GM18511 (cell line): Measurements from ENCODE around the gene ATP5PD.
"Not testable (repeated sequence)": the region's sequence is repeated elsewhere in the genome, so short reads cannot be mapped to it uniquely, and the experiment has no call there.

ENCODE experiments used
- ATAC-seq: cut with Tn5 transposase; IDR thresholded peaks from one replicate; pipeline ENCODE4 v1.9.1; 2021; ENCODE audit warnings: mild to moderate bottlenecking, moderate library complexity; ENCODE audit not compliant: unreplicated experiment

The ATP5PD gene

GRCh38 chr17:75025398-75025734, 21.4 kb downstream of the ATP5PD start:
- not testable (repeated sequence) for ATAC-seq

- ATAC-seq = no peak
Observed at GRCh38 chr17:75024686-75025397, 21.9 kb downstream of the ATP5PD start.

GRCh38 chr17:75020331-75021110, 26.2 kb downstream of the ATP5PD start:
- ATAC-seq = no peak

DNA sequence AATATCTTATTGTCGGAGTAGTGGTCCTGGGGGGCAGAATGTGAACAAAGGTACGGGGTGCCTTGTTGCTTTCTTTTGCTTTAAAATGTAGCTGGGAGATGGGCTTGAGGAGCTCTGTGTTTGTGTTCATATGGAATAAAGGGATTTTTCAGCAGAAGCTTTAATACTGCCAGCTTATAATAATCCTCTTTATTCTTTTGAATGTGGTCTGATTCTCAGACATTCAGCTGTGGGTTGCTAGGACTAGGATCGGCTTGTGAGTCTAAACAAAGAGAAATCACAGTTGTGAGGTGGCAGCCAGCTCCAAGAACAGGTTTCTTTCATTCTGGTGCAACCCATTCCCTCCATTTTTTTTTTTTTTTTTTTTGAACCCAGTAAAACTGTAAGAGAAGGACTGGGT, 27.1 kb downstream of the ATP5PD start:
- ATAC-seq = no peak

DNA sequence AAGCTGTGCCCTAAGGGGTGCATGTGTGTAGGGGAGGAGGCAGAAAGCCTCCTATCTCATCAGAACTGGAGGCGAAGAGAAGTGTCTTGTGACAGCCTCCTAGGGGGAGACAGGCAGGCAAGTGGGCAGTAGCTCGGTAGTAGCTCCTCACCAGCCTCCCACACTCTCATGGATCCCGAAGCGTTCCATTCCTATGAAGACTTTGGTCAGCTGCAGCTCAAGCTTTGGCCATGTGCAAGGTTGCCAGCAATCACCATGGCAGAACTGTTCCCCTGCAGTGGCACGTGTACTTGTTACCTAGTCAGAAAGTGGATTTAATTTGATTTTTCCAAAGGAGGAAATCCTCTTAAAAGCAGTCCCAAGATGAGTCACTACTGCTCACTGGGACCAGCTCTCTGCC, 27.6 kb downstream of the ATP5PD start:
- ATAC-seq = no peak

DNA sequence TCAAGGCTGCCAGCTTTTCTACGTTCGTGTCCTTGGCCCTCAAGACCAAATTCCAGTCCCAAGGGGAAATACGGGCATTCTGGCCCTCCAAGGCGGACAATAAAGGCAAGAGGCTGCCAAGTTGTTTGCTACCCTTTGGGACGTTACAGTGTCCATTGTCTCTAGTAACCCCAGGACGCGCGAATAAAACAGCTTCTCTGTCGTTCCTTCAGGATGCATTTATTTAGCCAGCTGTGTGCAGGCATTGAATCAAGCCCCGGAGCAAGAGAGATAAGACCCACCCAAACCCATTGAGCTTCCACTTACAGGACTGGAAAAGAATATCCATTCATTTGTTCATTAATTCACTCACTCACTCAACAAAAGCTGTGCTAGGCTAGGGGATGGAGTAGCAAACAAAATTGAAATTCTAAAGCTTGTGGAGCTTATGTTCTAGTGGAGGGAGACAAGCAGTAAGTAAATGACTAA, 33.6 kb downstream of the ATP5PD start:
- no peak for ATAC-seq

GRCh38 chr17:75012346-75013091, 34.2 kb downstream of the ATP5PD start, which contains the start of gene MRPL58:
MRPL58 (plus strand) TSS chr17:75012670; CDS start chr17:75012687, 17 bp downstream.
- peak; percentile 91 for ATAC-seq

GRCh38 chr17:75012096-75012345, 34.7 kb downstream of the ATP5PD start:
- ATAC-seq = no peak

GRCh38 chr17:75011401-75012095, 35.2 kb downstream of the ATP5PD start:
- ATAC-seq = no peak

GRCh38 chr17:75010683-75011400, 35.9 kb downstream of the ATP5PD start:
- ATAC-seq = no peak

GRCh38 chr17:75009139-75009724, 37.5 kb downstream of the ATP5PD start:
- no peak for ATAC-seq

DNA sequence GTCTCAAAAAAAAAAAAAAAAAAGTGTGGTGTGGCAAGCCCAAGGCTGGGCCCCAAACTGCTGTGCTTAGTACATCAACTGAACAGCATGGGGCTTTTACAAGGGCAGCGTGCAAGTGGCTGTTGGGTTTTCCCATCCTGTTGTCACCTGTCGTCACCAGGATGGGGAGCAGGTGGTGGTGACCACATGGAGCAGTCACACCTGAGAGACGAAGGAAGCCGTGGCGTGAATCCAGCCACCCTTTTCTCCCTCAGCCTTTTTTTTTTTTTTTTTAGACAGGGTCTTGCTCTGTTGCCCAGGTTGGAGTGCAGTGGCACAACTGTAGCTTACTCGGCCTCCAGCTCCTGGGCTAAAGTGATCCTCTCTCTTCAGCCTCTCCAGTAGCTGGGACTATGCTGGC, 38.4 kb downstream of the ATP5PD start:
- ATAC-seq = no peak

DNA sequence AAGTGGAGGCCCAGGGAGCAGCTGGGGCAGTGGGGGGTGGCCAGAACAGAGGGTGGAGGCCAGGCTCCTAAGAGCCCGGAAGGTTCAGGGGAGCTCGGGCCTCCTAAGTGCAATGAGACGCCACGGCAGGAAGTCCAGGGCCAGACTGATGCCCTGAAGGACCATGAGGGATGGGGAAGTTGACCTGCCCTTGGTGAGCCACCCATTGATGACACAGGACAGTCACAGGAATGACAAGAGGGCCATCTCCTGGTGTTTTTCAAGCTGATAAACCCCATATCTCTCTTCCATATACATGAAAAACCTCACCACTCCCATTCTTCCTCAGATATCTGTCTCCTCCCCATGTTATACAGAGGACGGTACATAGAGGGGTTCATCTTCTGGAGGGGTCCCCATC, 40.1 kb downstream of the ATP5PD start:
- ATAC-seq = no peak

DNA sequence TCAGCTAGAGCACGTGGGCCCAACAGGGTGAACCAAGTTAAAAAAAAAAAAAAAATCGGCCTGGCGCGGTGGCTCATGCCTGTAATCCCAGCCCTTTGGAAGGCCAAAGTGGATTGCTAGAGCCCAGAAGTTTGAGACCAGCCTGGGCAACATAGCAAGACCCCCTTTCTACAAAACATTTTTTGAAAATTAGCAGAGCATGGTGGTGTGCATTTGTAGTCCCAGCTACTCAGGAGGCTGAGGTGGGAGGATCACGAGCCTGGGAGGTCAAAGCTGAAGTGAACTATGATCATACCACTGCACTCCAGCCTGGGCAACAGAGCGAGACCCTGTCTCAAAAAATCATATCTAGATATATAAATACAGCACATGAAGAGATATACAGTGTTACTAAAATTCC, 40.7 kb downstream of the ATP5PD start:
- ATAC-seq = not testable (repeated sequence)

- no peak for ATAC-seq
Observed at GRCh38 chr17:75005291-75005690, 41.5 kb downstream of the ATP5PD start.

DNA sequence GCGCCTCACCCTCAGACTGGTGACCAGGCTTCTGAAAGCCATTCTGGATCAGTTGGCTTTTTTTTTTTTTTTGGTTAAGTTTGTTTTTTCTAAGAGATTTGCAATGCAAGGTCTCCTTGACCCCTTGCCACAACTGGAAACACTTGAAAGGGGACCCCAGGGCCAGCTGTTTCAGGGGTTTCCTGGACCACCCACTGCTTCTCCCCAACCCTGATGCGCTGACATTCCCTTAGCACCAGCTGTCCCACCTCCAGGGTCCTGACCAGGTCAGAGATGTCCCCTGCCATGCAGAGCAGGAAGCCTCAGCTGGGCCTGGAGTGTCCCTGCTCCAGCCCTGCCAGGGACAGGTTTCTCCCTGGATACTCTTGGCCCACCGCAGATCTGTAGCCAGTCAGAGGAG, 42.4 kb downstream of the ATP5PD start:
- no peak for ATAC-seq

GRCh38 chr17:75003957-75004355, 42.8 kb downstream of the ATP5PD start:
- ATAC-seq = no peak

DNA sequence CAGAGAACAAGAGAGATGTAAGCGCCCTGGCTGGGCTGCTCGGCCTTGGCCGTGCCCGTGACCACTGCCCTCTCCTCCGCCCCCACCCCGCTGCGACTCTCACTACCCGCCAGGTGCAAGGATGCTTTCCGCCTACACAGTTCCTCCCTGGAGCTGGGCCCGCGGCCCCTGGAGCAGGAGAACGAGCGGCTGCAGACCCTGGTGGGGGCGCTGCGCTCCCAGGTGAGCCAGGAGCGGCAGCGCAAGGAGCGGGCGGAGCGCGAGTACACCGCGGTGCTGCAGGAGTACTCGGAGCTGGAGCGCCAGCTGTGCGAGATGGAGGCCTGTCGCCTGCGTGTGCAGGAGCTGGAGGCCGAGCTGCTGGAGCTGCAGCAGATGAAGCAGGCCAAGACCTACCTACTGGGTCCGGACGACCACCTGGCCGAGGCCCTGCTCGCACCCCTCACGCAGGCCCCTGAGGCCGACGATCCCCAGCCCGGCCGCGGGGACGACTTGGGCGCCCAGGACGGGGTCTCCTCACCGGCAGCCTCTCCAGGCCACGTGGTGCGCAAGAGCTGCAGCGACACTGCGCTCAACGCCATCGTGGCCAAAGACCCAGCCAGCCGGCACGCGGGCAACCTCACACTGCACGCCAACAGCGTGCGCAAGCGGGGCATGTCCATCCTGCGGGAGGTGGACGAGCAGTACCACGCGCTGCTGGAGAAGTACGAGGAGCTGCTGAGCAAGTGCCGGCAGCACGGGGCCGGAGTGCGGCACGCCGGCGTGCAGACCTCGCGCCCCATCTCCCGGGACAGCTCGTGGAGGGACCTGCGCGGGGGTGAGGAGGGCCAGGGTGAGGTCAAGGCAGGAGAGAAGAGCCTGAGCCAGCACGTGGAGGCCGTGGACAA, 43.5 kb downstream of the ATP5PD start:
- no peak for ATAC-seq
